ENCODE data around the gene SLC4A3.

DNA sequence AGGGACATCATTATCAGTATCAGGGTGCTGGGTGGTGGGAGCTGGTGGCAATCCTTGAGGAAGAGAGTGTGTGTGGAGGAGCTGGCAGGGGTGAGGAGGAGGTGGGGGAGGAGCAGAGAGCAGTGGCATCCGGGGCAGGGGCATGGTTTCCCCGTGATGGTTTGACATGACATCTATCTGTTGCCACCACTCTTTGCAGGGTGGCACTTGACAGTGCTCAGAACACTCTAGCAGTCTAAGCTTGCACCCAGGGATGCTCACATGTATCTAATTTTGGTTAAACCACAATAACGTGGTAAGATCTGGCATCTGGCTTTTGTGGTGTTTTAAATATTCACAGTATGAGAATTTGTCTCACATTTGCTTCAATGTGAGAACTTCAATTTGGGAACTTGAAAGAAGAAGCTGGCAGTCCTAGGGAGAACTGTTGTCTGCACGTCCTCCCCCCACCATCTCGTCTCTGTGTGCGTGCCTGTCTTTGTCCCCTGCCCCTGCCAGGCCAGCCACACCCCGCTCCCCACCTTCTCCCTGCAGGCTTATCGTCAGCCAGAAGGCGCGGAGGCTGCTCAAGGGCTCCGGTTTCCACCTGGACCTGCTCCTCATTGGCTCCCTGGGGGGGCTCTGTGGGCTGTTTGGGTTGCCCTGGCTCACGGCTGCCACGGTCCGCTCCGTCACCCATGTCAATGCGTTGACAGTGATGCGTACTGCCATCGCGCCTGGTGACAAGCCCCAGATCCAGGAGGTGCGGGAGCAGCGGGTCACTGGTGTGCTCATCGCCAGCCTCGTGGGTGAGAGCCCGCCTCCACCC, 11.7 kb downstream of the SLC4A3 start:
- TF ChIP-seq, protein P1, sequence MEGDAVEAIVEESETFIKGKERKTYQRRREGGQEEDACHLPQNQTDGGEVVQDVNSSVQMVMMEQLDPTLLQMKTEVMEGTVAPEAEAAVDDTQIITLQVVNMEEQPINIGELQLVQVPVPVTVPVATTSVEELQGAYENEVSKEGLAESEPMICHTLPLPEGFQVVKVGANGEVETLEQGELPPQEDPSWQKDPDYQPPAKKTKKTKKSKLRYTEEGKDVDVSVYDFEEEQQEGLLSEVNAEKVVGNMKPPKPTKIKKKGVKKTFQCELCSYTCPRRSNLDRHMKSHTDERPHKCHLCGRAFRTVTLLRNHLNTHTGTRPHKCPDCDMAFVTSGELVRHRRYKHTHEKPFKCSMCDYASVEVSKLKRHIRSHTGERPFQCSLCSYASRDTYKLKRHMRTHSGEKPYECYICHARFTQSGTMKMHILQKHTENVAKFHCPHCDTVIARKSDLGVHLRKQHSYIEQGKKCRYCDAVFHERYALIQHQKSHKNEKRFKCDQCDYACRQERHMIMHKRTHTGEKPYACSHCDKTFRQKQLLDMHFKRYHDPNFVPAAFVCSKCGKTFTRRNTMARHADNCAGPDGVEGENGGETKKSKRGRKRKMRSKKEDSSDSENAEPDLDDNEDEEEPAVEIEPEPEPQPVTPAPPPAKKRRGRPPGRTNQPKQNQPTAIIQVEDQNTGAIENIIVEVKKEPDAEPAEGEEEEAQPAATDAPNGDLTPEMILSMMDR (IDR thresholded peaks at IDR 0.05; ENCODE audit: borderline replicate concordance, extremely low read depth, low read length, poor library complexity, severe bottlenecking): no peak
- no peak for TF ChIP-seq EZH2 (IDR thresholded peaks at IDR 0.05; ENCODE audit: borderline replicate concordance, low read depth, low read length, severe bottlenecking)

Data from DND-41 (cell line).